SK-N-SH treated with all-trans-retinoic acid at 6 μM for 48 hours (cell line): Measurements from ENCODE around the gene DNAH1.

ENCODE experiments used
- BACH2 ChIP-seq: fragments of 250-450 bp; sonication (Bioruptor Pico); IDR thresholded peaks from 2 replicates; pipeline ENCODE4 v1.9.0; 2021; ENCODE audit warnings: mild to moderate bottlenecking, borderline replicate concordance
- CSDC2 ChIP-seq: fragments of 250-450 bp; sonication (Bioruptor Pico); IDR thresholded peaks from 2 replicates; pipeline ENCODE4 v1.5.0; 2020; ENCODE audit warnings: mild to moderate bottlenecking, moderate library complexity
- GLIS3 ChIP-seq: fragments of 250-450 bp; sonication (Bioruptor Pico); IDR thresholded peaks from 2 replicates; pipeline ENCODE4 v1.5.0; 2020; ENCODE audit warnings: mild to moderate bottlenecking, moderate library complexity
- ISL1 ChIP-seq: fragments of 250-450 bp; sonication (Bioruptor Pico); IDR thresholded peaks from 2 replicates; pipeline ENCODE4 v2.1.2; 2022; ENCODE audit warnings: mild to moderate bottlenecking, moderate library complexity
- PATZ1 ChIP-seq: fragments of 250-450 bp; sonication (Bioruptor Pico); IDR thresholded peaks from 2 replicates; pipeline ENCODE4 v1.8.0; 2020; ENCODE audit warnings: mild to moderate bottlenecking, moderate library complexity, borderline replicate concordance
- RARB ChIP-seq: fragments of 250-450 bp; sonication (Bioruptor Pico); IDR thresholded peaks from 2 replicates; pipeline ENCODE4 v1.8.0; 2021; ENCODE audit warnings: mild to moderate bottlenecking, moderate library complexity
- SNAI2 ChIP-seq: fragments of 250-450 bp; sonication (Bioruptor Pico); IDR thresholded peaks from 2 replicates; pipeline ENCODE4 v1.5.0; 2020; ENCODE audit warnings: mild to moderate bottlenecking, moderate library complexity
- TCF4 ChIP-seq: fragments of 250-450 bp; sonication (Bioruptor Pico); IDR thresholded peaks from 2 replicates; pipeline ENCODE4 v1.8.0; 2021; ENCODE audit warnings: mild to moderate bottlenecking, moderate library complexity, borderline replicate concordance
- TOX ChIP-seq: fragments of 250-450 bp; sonication (Bioruptor Pico); IDR thresholded peaks from 2 replicates; pipeline ENCODE4 v1.8.0; 2021; ENCODE audit warnings: mild to moderate bottlenecking, moderate library complexity, borderline replicate concordance
- ZNF565 ChIP-seq: fragments of 450-650 bp; formaldehyde crosslinking; conservative IDR thresholded peaks from 2 replicates; pipeline ENCODE4 v1.5.0; 2020; ENCODE audit warnings: low read depth, mild to moderate bottlenecking, moderate library complexity

- TF ChIP-seq PATZ1 (CRISPR knock-in tag): no peak
- TF ChIP-seq ISL1 (CRISPR knock-in tag): no peak
- no peak for TF ChIP-seq ZNF565 (CRISPR knock-in tag)
- TF ChIP-seq RARB (CRISPR knock-in tag): no peak
- no peak for TF ChIP-seq BACH2 (CRISPR knock-in tag)
- no peak for TF ChIP-seq CSDC2
- no peak for TF ChIP-seq SNAI2 (CRISPR knock-in tag)
- no peak for TF ChIP-seq TOX (CRISPR knock-in tag)
- no peak for TF ChIP-seq TCF4 (CRISPR knock-in tag)
- no peak for TF ChIP-seq GLIS3 (CRISPR knock-in tag)
Measured at GRCh38 chr3:52393131-52393807, 77.2 kb downstream of the DNAH1 start.
